Aorta (tissue), 5 donors: ENCODE data around the gene FAM219A. TPM values are rescaled to one million over a fixed set of nuclear protein-coding genes. Genes with fewer than 3 reads are reported as not detected.

ENCODE experiments used
- ATAC-seq: fragments of 200-7000 bp; cut with Tn5 transposase; one replicate; pipeline ENCODE4 v1.9.1; 2022; ENCODE audit warnings: moderate library complexity; ENCODE audit not compliant: low FRiP score
- DNase-seq, 2 donors: peaks; one replicate each; pipeline ENCODE4 v3.0.0-alpha.2; 2020
- H3K27ac ChIP-seq, 2 donors: one replicate each; pipeline ENCODE4 v1.5.1; 2013; ENCODE audit warnings: low read length in 2 of 2, mild to moderate bottlenecking in 2 of 2, moderate library complexity in 2 of 2, control low read depth in 1 of 2, inconsistent platforms in 1 of 2, low read depth in 1 of 2
- H3K27me3 ChIP-seq, 2 donors: one replicate each; pipeline ENCODE4 v1.6.1; 2013; ENCODE audit warnings: control low read depth in 1 of 2, low read length in 1 of 2, mild to moderate bottlenecking in 1 of 2, moderate library complexity in 1 of 2; ENCODE audit not compliant: insufficient read depth in 2 of 2, control insufficient read depth in 1 of 2
- H3K36me3 ChIP-seq, 2 donors: one replicate each; pipeline ENCODE4 v1.6.1; 2013; ENCODE audit warnings: control low read depth in 1 of 2, low read length in 1 of 2, mild to moderate bottlenecking in 1 of 2; ENCODE audit not compliant: insufficient read depth in 2 of 2, control insufficient read depth in 1 of 2
- H3K4me1 ChIP-seq, 2 donors: one replicate each; pipeline ENCODE4 v1.6.1; 2013; ENCODE audit warnings: low read length in 2 of 2, control low read depth in 1 of 2, mild to moderate bottlenecking in 1 of 2, moderate library complexity in 1 of 2; ENCODE audit not compliant: insufficient read depth in 2 of 2, control insufficient read depth in 1 of 2
- H3K4me3 ChIP-seq, 2 donors: one replicate each; pipeline ENCODE4 v1.5.1; 2013; ENCODE audit warnings: low read length in 2 of 2, control low read depth in 1 of 2, mild to moderate bottlenecking in 1 of 2
- H3K9me3 ChIP-seq: one replicate; pipeline ENCODE4 v1.6.1; 2013; ENCODE audit warnings: mild to moderate bottlenecking, low read length; ENCODE audit not compliant: control insufficient read depth
- WGBS, 2 donors: extraction: QIAGEN DNeasy Blood & Tissue Kit; methylation state at CpG; one replicate each; pipeline ENCODE4 v1.1.7; 2013; 5-methylcytosine and 5-hydroxymethylcytosine counted together
- intact Hi-C, 2 donors: fragments of 100-400 bp; cut with DNase I; formaldehyde crosslinking; loops; one replicate each; pipeline versions ENCODE4 v1.14.2 to v1.15.0; 2022
- polyA plus RNA-seq, 2 donors: library from polyadenylated mRNA; stranded (reverse); fragments of 200-250 nt; gene quantifications; one replicate each; pipeline ENCODE4 v1.2.3, GENCODE V29; 2013
- total RNA-seq, 2 donors: library from RNA; stranded (reverse); fragmentation: NEBNext Ultra II Directional; extraction: Animal tissue kit (Norgen Biotek cat#: 25700); gene quantifications; one replicate each; pipeline ENCODE4 v1.2.1, GENCODE V29; 2021
- donor health status: healthy with polysubstance abuse.
- donor health status: Bipolar disorder and iron deficiency.
- donor health status: DM: no; HTN: no; CAD: no.
- donor health status: DM: no; HTN: no; CAD: no.
- donor health status: DM: yes; HTN: yes; CAD: no.

The FAM219A gene
- total and polyA plus RNA-seq, 4 donors, result 10.1 to 48.0 (median 27.3) TPM

GRCh38 chr9:34375901-34376595 is 82.3 kb downstream of the FAM219A start:
- peak; percentile 62 to 80 for DNase-seq
- ATAC-seq, result peak; percentile 29
- no peaks in the 10 kb centered on the region for H3K36me3 ChIP-seq
- H3K4me3 ChIP-seq, result peak overlapping the region; percentile 14 to 39
- intact Hi-C loops, result loop anchor here in 1 of 2 donors (5.0 kb wide), 1 partner anchor 124 kb away; no protein-coding TSS in a partner anchor
- no peaks in the 10 kb centered on the region for H3K4me1 ChIP-seq
- H3K9me3 ChIP-seq, result no peaks in the 10 kb centered on the region
- 10 to 12% methylated on average over 22 of the region's 22 CpGs for WGBS, 2 donors
- H3K27me3 ChIP-seq, result no peaks in the 10 kb centered on the region
- H3K27ac ChIP-seq, result peak overlapping the region in 1 of 2 donors; percentile 23

- H3K4me1 ChIP-seq, result no peaks in the 10 kb centered on the region
- H3K4me3 ChIP-seq, result no peak overlapping the region
- ATAC-seq, result no peak
Observed at GRCh38 chr9:34374905-34375552, 83.3 kb downstream of the FAM219A start.

GRCh38 chr9:34374339-34374738 is 84.0 kb downstream of the FAM219A start:
- no peaks in the 10 kb centered on the region for H3K27me3 ChIP-seq
- H3K36me3 ChIP-seq, result peaks cover 0 to 2% of the 10 kb centered on the region in 2 donors
- H3K27ac ChIP-seq, result no peak overlapping the region
- H3K9me3 ChIP-seq, result no peaks in the 10 kb centered on the region
- no peaks in the 10 kb centered on the region for H3K4me1 ChIP-seq
- intact Hi-C loops, result no loop called here
- DNase-seq, result no peak
- H3K4me3 ChIP-seq, result no peak overlapping the region
- WGBS, 2 donors, result 84 to 86% methylated on average over 3 of the region's 3 CpGs
- no peak for ATAC-seq

More at GRCh38 chr9:34374905-34375552, 83.3 kb downstream of the FAM219A start:
- intact Hi-C loops, result loop anchor here in 1 of 2 donors (5.0 kb wide), 1 partner anchor 123 kb away; no protein-coding TSS in a partner anchor
- no peak for DNase-seq
- Histone ChIP-seq H3K27me3 (no peaks in the 10 kb centered on the region), H3K36me3 (peaks cover 0 to 2% of the 10 kb centered on the region in 2 donors), H3K27ac (no peak overlapping the region), H3K9me3 (no peaks in the 10 kb centered on the region)
- 69 to 70% methylated on average over 5 of the region's 5 CpGs for WGBS, 2 donors

GRCh38 chr9:34373749-34374148 is 84.6 kb downstream of the FAM219A start:
- no peak for DNase-seq
- peaks cover 0 to 2% of the 10 kb centered on the region in 2 donors for H3K36me3 ChIP-seq
- H3K27ac ChIP-seq, result no peak overlapping the region
- no peaks in the 10 kb centered on the region for H3K4me1 ChIP-seq
- no peak for ATAC-seq
- no peaks in the 10 kb centered on the region for H3K27me3 ChIP-seq
- intact Hi-C loops, result no loop called here
- H3K4me3 ChIP-seq, result no peak overlapping the region
- no peaks in the 10 kb centered on the region for H3K9me3 ChIP-seq
- 90 to 97% methylated on average over 2 of the region's 2 CpGs for WGBS, 2 donors

GRCh38 chr9:34372467-34373011 is 85.8 kb downstream of the FAM219A start:
- no peaks in the 10 kb centered on the region for H3K27me3 ChIP-seq
- DNase-seq, result no peak
- no peaks in the 10 kb centered on the region for H3K4me1 ChIP-seq
- peaks cover 0 to 2% of the 10 kb centered on the region in 2 donors for H3K36me3 ChIP-seq
- H3K9me3 ChIP-seq, result no peaks in the 10 kb centered on the region
- no peak overlapping the region for H3K27ac ChIP-seq
- H3K4me3 ChIP-seq, result no peak overlapping the region
- 87 to 88% methylated on average over 41 of the region's 41 CpGs for WGBS, 2 donors
- no peak for ATAC-seq
- intact Hi-C loops, result no loop called here

GRCh38 chr9:34371886-34372466 is 86.4 kb downstream of the FAM219A start:
- Histone ChIP-seq H3K9me3 (no peaks in the 10 kb centered on the region), H3K36me3 (peaks cover 0 to 2% of the 10 kb centered on the region in 2 donors), H3K4me1 (no peaks in the 10 kb centered on the region), H3K4me3 (no peak overlapping the region), H3K27me3 (no peaks in the 10 kb centered on the region), H3K27ac (no peak overlapping the region)
- ATAC-seq, result no peak
- 84 to 86% methylated on average over 60 of the region's 60 CpGs for WGBS, 2 donors
- intact Hi-C loops, result no loop called here
- no peak for DNase-seq

GRCh38 chr9:34370970-34371880 is 87.1 kb downstream of the FAM219A start:
- Histone ChIP-seq H3K9me3 (no peaks in the 10 kb centered on the region), H3K4me1 (no peaks in the 10 kb centered on the region), H3K4me3 (no peak overlapping the region), H3K36me3 (peaks cover 0 to 2% of the 10 kb centered on the region in 2 donors), H3K27ac (no peak overlapping the region), H3K27me3 (no peaks in the 10 kb centered on the region)
- 72 to 74% methylated on average over 102 to 105 of the region's 105 CpGs for WGBS, 2 donors
- ATAC-seq, result peak; percentile 16
- intact Hi-C loops, result no loop called here
- no peak for DNase-seq
